Neural crest cell (in vitro differentiated cells): Measurements from ENCODE around the gene CARD19. TPM values are rescaled to one million over a fixed set of nuclear protein-coding genes. Genes with fewer than 3 reads are reported as not detected.
A peak's percentile ranks its signal among the peaks of the same experiment; 100 is the strongest.

ENCODE experiments used
- DNase-seq: peaks from one replicate; pipeline ENCODE4 v3.0.0; 2021; ENCODE audit warnings: low read depth, mixed read lengths, low spot score
- H3K27ac Mint-ChIP-seq: one replicate; pipeline ENCODE4 v1.8.0; 2021; ENCODE audit warnings: mild to moderate bottlenecking, mixed read lengths; ENCODE audit not compliant: unreplicated experiment
- H3K27me3 Mint-ChIP-seq: 2 replicates; pipeline ENCODE4 v1.8.0; 2021; ENCODE audit warnings: low read depth, mild to moderate bottlenecking, mixed read lengths
- H3K36me3 Mint-ChIP-seq: 2 replicates; pipeline ENCODE4 v1.8.0; 2021; ENCODE audit warnings: low read depth, mild to moderate bottlenecking, mixed read lengths
- H3K4me1 Mint-ChIP-seq: 2 replicates; pipeline ENCODE4 v1.8.0; 2021; ENCODE audit warnings: mixed read lengths
- H3K4me3 Mint-ChIP-seq: one replicate; pipeline ENCODE4 v1.8.0; 2021; ENCODE audit warnings: mild to moderate bottlenecking, mixed read lengths
- H3K9me3 Mint-ChIP-seq: 2 replicates; pipeline ENCODE4 v1.8.0; 2021; ENCODE audit warnings: mixed read lengths
- total RNA-seq: library from RNA; stranded (reverse); gene quantifications from 2 replicates; pipeline ENCODE4 v1.2.1, GENCODE V29; 2021
- TF ChIP-seq, protein P1 (sequence below): fragments of 200-600 bp; sonication (generic); conservative IDR thresholded peaks from 2 replicates; pipeline ENCODE4 v1.5.0; 2021; ENCODE audit warnings: antibody characterized with exemption, mild to moderate bottlenecking

The CARD19 gene
- total RNA-seq, 1 donor from 2014 or later, result 22.1 TPM

DNA sequence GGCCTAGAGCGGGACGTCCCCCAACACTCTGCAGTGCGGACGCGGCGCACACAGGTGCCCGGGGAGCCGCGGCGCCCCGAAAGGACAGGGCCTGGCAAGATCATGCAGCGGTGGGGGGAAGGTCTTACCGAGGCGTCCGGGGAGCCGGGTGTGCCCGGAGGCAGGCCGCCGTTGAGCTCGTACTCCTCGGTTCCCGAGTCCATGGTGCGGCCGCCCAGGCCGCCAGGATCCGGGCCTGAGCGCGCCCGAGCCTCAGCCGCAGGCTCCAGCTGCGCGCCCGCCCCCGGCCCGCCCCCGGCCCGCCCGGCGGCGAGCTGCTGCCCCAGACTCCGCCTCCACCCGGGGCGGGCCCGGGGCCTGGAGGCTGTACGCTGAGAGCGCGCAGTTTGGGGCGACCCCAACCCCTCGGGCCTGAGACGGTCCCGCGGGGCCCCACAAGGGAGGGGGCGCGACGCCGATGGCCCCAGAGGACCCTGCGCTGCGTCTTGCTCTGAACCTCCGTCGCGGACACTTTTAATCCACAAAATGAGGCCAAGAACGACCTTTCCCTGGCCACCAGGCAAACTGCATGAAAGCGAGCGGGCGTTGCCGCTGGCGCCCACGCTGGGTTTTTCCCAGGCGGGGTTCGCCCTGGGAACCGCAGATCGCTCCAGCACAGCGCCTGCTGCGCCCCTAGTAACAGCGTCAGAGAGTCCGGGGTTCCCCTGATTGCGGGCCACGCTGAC, 38.2 kb downstream of the CARD19 start, which contains the start of gene NINJ1:
TSS of gene NINJ1 (minus strand) at position 237 of the 725 bp plus-strand sequence. CDS start at position 203, 34 bp downstream.
- Mint-ChIP-seq H3K36me3 (no peaks in the 10 kb centered on the region), H3K4me1 (peaks cover 17% of the 10 kb centered on the region), H3K27me3 (no peaks in the 10 kb centered on the region), H3K4me3 (peak within 1 kb of the TSS; percentile 84), H3K9me3 (no peaks in the 10 kb centered on the region), H3K27ac (peak within 1 kb of the TSS; percentile 62)
- DNase-seq, result peak; percentile 43
- TF ChIP-seq, protein P1, sequence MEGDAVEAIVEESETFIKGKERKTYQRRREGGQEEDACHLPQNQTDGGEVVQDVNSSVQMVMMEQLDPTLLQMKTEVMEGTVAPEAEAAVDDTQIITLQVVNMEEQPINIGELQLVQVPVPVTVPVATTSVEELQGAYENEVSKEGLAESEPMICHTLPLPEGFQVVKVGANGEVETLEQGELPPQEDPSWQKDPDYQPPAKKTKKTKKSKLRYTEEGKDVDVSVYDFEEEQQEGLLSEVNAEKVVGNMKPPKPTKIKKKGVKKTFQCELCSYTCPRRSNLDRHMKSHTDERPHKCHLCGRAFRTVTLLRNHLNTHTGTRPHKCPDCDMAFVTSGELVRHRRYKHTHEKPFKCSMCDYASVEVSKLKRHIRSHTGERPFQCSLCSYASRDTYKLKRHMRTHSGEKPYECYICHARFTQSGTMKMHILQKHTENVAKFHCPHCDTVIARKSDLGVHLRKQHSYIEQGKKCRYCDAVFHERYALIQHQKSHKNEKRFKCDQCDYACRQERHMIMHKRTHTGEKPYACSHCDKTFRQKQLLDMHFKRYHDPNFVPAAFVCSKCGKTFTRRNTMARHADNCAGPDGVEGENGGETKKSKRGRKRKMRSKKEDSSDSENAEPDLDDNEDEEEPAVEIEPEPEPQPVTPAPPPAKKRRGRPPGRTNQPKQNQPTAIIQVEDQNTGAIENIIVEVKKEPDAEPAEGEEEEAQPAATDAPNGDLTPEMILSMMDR, result no peak

DNA sequence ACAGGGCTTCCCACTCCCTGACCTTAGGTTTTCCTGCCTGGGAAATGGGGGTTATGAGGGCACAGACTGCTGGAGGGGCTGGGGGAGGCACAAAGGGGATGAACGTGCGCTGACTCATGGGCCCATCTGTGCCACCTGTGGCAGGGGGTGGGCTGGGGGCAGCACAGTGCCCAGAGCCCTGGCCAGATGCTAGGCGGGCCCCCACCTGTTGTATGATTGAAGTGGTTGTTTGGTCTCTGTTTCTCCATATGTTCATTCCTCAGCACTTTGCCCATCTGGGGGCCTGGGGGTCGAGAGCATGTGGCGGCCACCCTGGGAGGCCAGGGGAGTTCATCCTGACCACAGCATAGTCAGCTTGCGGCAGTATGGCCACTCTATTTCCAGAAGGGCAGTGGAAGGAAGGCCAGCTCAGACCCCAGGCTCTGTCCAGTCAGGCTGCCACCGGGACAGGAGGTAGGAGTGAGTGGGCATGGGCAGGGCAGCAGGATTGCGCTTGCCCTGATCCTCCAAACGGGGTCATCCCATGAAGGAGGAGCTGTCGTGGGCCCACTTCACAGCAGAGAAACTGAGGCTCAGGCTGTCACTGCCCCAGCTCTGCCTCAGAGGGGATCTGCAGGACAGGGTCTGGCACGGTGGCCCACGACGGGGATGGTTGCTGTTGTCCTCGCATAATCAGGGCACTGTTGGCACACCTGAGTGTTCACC, 38.9 kb downstream of the CARD19 start:
- TF ChIP-seq, protein P1, result no peak
- H3K27me3 Mint-ChIP-seq, result no peaks in the 10 kb centered on the region
- H3K9me3 Mint-ChIP-seq, result no peaks in the 10 kb centered on the region
- peak overlapping the region; percentile 6 for H3K27ac Mint-ChIP-seq
- H3K4me1 Mint-ChIP-seq, result peaks cover 17% of the 10 kb centered on the region
- H3K4me3 Mint-ChIP-seq, result peak overlapping the region; percentile 82
- H3K36me3 Mint-ChIP-seq, result no peaks in the 10 kb centered on the region
- no peak for DNase-seq

DNA sequence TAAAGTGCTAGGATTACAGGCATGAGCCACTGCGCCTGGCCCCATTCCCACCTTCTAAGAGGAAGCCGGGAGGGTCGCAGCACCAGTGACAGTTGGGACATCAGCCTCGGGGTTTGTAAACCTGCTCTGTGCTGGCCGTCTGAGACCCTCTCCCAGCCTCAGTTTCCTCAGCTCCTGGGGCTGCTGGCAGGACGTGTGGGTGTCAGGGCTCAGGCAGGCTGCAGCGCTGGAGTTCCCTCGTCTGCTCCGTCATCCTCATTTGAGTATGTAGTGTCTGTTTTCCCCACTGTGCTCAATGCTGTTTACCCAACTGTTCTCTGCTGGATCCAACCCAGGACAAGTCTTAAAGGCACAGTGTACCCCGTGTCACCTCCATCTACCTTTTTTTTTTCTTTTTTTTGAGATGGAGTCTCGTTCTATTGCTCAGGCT, 40.0 kb downstream of the CARD19 start:
- Mint-ChIP-seq H3K4me3 (peak overlapping the region; percentile 81), H3K4me1 (peaks cover 17% of the 10 kb centered on the region), H3K27me3 (no peaks in the 10 kb centered on the region)

DNA sequence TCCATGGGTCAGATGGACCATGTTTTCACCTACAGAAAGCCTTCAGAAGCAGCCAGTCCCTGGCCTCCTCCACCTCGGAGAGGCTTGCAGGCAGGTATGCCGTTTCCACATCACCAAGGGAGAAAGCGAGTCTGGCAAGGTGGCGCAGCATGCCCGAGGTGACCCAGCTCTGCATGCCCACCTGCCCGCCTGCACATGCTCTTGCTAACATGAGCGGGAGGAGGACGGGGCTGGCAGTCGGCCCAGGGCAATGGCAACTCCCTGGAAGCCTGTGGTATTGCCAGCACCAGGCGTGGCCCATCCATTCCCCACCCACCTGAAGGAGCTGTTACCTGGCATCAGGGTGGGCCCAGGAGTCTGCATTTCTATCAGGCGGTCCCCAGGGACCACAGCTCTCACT, 41.3 kb downstream of the CARD19 start:
- Mint-ChIP-seq H3K4me1 (peaks cover 17% of the 10 kb centered on the region), H3K9me3 (no peaks in the 10 kb centered on the region), H3K27ac (no peak overlapping the region), H3K36me3 (no peaks in the 10 kb centered on the region), H3K4me3 (no peak overlapping the region), H3K27me3 (no peaks in the 10 kb centered on the region)
- no peak for DNase-seq
- TF ChIP-seq, protein P1, result no peak

More for the DNA sequence above, 40.0 kb downstream of the CARD19 start:
- TF ChIP-seq, protein P1, result no peak
- Mint-ChIP-seq H3K27ac (no peak overlapping the region), H3K36me3 (no peaks in the 10 kb centered on the region), H3K9me3 (no peaks in the 10 kb centered on the region)
- no peak for DNase-seq

DNA sequence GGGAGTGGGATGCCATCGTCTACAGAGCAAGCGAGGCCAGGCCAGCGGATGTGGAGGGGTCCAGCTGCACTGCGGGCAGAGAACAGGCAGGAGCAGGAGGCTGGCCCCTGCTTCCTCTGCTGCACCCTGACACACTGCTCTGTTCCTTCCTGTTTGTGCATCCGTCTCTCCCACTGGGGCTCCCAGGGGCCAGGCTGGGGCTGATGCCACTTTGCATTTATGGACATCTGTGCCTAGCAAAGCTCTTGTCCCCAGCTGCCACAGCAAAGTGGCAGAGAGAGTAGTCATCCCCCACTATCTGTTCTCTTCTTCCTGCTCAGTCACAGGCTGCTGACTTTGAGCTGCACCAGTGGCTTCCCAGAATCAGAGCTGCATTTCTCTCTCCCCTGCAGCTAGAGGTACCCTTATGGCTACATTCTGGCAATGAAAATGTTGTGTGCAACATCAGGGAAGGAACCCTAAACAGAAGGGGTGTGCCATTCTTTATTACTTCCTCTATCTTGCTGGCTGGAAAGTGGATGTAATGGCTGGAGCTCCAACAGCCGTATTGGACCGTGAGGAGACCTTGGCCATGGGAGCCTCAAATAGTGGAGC, 42.3 kb downstream of the CARD19 start:
- TF ChIP-seq, protein P1, result no peak
- H3K27ac Mint-ChIP-seq, result no peak overlapping the region
- no peak overlapping the region for H3K4me3 Mint-ChIP-seq
- no peaks in the 10 kb centered on the region for H3K27me3 Mint-ChIP-seq
- H3K9me3 Mint-ChIP-seq, result no peaks in the 10 kb centered on the region
- H3K4me1 Mint-ChIP-seq, result peaks cover 9% of the 10 kb centered on the region
- no peaks in the 10 kb centered on the region for H3K36me3 Mint-ChIP-seq
- DNase-seq, result no peak
